Upper lobe of left lung (tissue), 6 donors: ENCODE data around the gene NPTN. TPM values are rescaled to one million over a fixed set of nuclear protein-coding genes. Genes with fewer than 3 reads are reported as not detected.

Source experiments
- ATAC-seq, 2 donors: fragments of 200-7000 bp; cut with Tn5 transposase; one replicate each; pipeline ENCODE4 v1.9.1; 2022; ENCODE audit warnings: mild to moderate bottlenecking in 2 of 2, moderate library complexity in 2 of 2; ENCODE audit not compliant: low FRiP score in 2 of 2
- DNase-seq, 2 donors: peaks; one replicate each; pipeline ENCODE4 v3.0.0-alpha.2; 2019 to 2020
- H3K27ac ChIP-seq, 4 donors: fragments of 200-600 bp; sonication (generic); one replicate each; pipeline ENCODE4 v1.5.1; 2016 to 2019
- H3K27me3 ChIP-seq, 4 donors: fragments of 200-600 bp; sonication (generic); one replicate each; pipeline ENCODE4 v1.5.1; 2017 to 2019
- H3K36me3 ChIP-seq, 4 donors: fragments of 200-600 bp; sonication (generic); one replicate each; pipeline ENCODE4 v1.5.1; 2016 to 2019
- H3K4me1 ChIP-seq, 4 donors: fragments of 200-600 bp; sonication (generic); one replicate each; pipeline ENCODE4 v1.5.1; 2018 to 2019
- H3K4me3 ChIP-seq, 4 donors: fragments of 200-600 bp; sonication (generic); one replicate each; pipeline ENCODE4 v1.5.1; 2017 to 2019; ENCODE audit warnings: mild to moderate bottlenecking in 2 of 4, moderate library complexity in 1 of 4
- H3K9me3 ChIP-seq, 4 donors: fragments of 200-600 bp; sonication (generic); one replicate each; pipeline ENCODE4 v1.5.1; 2018 to 2019
- CTCF ChIP-seq, 6 experiments: fragments of 450-650 bp in 4 of 6; fragments of 200-600 bp in 2 of 6; sonication (generic) in 2 of 6; IDR thresholded peaks; one replicate each; pipeline ENCODE4 v1.5.1; 2016 to 2019; ENCODE audit warnings: antibody characterized with exemption in 6 of 6
- EP300 ChIP-seq, 4 donors: sonication (generic); formaldehyde crosslinking; IDR thresholded peaks; one replicate each; pipeline ENCODE4 v1.5.1; 2017; ENCODE audit warnings: antibody characterized with exemption in 4 of 4, control low read depth in 2 of 4
- POLR2A ChIP-seq, 4 donors: fragments of 450-650 bp; IDR thresholded peaks; one replicate each; pipeline ENCODE4 v1.5.1; 2016 to 2017; ENCODE audit warnings: antibody characterized with exemption in 4 of 4, mild to moderate bottlenecking in 2 of 4
- POLR2AphosphoS5 ChIP-seq, 2 donors: sonication (generic); formaldehyde crosslinking; IDR thresholded peaks; one replicate each; pipeline ENCODE4 v1.5.1; 2017; ENCODE audit warnings: antibody characterized with exemption in 2 of 2
- WGBS, 2 donors: methylation state at CpG; one replicate each; pipeline ENCODE4 v1.1.5; 2017 to 2018; 5-methylcytosine and 5-hydroxymethylcytosine counted together
- total RNA-seq, 6 donors: library from RNA; depleted of rRNA in 4 of 6; stranded (reverse); fragments of >200 nt in 4 of 6; gene quantifications; one replicate each; pipeline versions ENCODE4 v1.1.0 to v1.2.1, GENCODE V29; 2016 to 2021
- donor health status: DM: no; HTN: no; CAD: no; lungs with moderate emphysema.
- donor health status: DM: no; HTN: yes; CAD: no; lungs with severe emphysema.

The NPTN gene
- total RNA-seq, 6 donors from 2014 or later, result 70.2 to 151 (median 108) TPM

- ATAC-seq (no peak), DNase-seq (no peak)
- TF ChIP-seq POLR2A (IDR thresholded peaks at IDR 0.05) (no peak), POLR2AphosphoS5 (IDR thresholded peaks at IDR 0.05) (no peak), CTCF (IDR thresholded peaks at IDR 0.05) (no peak), EP300 (IDR thresholded peaks at IDR 0.05) (no peak)
- H3K27me3 ChIP-seq, result peaks cover 0 to 10% (median 0%) of the 10 kb centered on the region in 4 donors
- H3K4me3 ChIP-seq, result no peak overlapping the region
- no peaks in the 10 kb centered on the region for H3K36me3 ChIP-seq
- H3K27ac ChIP-seq, result no peak overlapping the region
- H3K9me3 ChIP-seq, result no peaks in the 10 kb centered on the region
- WGBS, 2 donors, result 89 to 96% methylated on average over 2 of the region's 2 CpGs
- peaks cover 4 to 20% (median 17%) of the 10 kb centered on the region in 4 donors for H3K4me1 ChIP-seq
These were observed 47.4 kb upstream of the NPTN start for GRCh38 chr15:73680549-73680948.

GRCh38 chr15:73679964-73680363 lies 46.8 kb upstream of the NPTN start:
- DNase-seq, result no peak
- ATAC-seq, result no peak
- WGBS, 2 donors, result 91 to 93% methylated on average over 6 of the region's 6 CpGs
- no peaks in the 10 kb centered on the region for H3K9me3 ChIP-seq
- TF ChIP-seq POLR2AphosphoS5 (IDR thresholded peaks at IDR 0.05) (no peak), POLR2A (IDR thresholded peaks at IDR 0.05) (no peak), EP300 (IDR thresholded peaks at IDR 0.05) (no peak), CTCF (IDR thresholded peaks at IDR 0.05) (no peak)
- peaks cover 0 to 10% (median 0%) of the 10 kb centered on the region in 4 donors for H3K27me3 ChIP-seq
- no peaks in the 10 kb centered on the region for H3K36me3 ChIP-seq
- peaks cover 4 to 17% (median 13%) of the 10 kb centered on the region in 4 donors for H3K4me1 ChIP-seq
- no peak overlapping the region for H3K4me3 ChIP-seq
- no peak overlapping the region for H3K27ac ChIP-seq

GRCh38 chr15:73679180-73679579 lies 46.0 kb upstream of the NPTN start:
- H3K27ac ChIP-seq, result no peak overlapping the region
- peaks cover 0 to 2% (median 0%) of the 10 kb centered on the region in 4 donors for H3K27me3 ChIP-seq
- no peak overlapping the region for H3K4me3 ChIP-seq
- DNase-seq (no peak), ATAC-seq (no peak)
- peaks cover 4 to 9% (median 7%) of the 10 kb centered on the region in 4 donors for H3K4me1 ChIP-seq
- H3K36me3 ChIP-seq, result no peaks in the 10 kb centered on the region
- no peaks in the 10 kb centered on the region for H3K9me3 ChIP-seq
- TF ChIP-seq POLR2A (IDR thresholded peaks at IDR 0.05), result no peak
- WGBS, 2 donors, result 77 to 90% methylated on average over 3 of the region's 3 CpGs

- Histone ChIP-seq H3K27ac (no peak overlapping the region), H3K36me3 (no peaks in the 10 kb centered on the region), H3K27me3 (no peaks in the 10 kb centered on the region), H3K4me3 (no peak overlapping the region), H3K9me3 (no peaks in the 10 kb centered on the region), H3K4me1 (peaks cover under 1 to 3% (median 2%) of the 10 kb centered on the region in 4 donors)
- WGBS, 2 donors, result 54 to 68% methylated on average over 3 of the region's 3 CpGs
- TF ChIP-seq POLR2A (IDR thresholded peaks at IDR 0.05), result no peak
- TF ChIP-seq CTCF (IDR thresholded peaks at IDR 0.05), result no peak
- no peak for TF ChIP-seq EP300 (IDR thresholded peaks at IDR 0.05)
- no peak for TF ChIP-seq POLR2AphosphoS5 (IDR thresholded peaks at IDR 0.05)
- ATAC-seq, result no peak
- DNase-seq, result no peak
These were observed 45.3 kb upstream of the NPTN start for GRCh38 chr15:73678498-73678897.

- H3K4me1 ChIP-seq, result no peaks in the 10 kb centered on the region
- no peak overlapping the region for H3K27ac ChIP-seq
- 52 to 62% methylated on average over 2 of the region's 2 CpGs for WGBS, 2 donors
These were observed 44.5 kb upstream of the NPTN start for GRCh38 chr15:73677733-73678132.

More at GRCh38 chr15:73677733-73678132, 44.5 kb upstream of the NPTN start:
- H3K27me3 ChIP-seq, result no peaks in the 10 kb centered on the region
- no peak overlapping the region for H3K4me3 ChIP-seq
- H3K36me3 ChIP-seq, result no peaks in the 10 kb centered on the region
- ATAC-seq (no peak), DNase-seq (no peak)
- no peaks in the 10 kb centered on the region for H3K9me3 ChIP-seq
- TF ChIP-seq CTCF (IDR thresholded peaks at IDR 0.05), result no peak
- TF ChIP-seq POLR2A (IDR thresholded peaks at IDR 0.05), result no peak
- TF ChIP-seq POLR2AphosphoS5 (IDR thresholded peaks at IDR 0.05), result no peak
- no peak for TF ChIP-seq EP300 (IDR thresholded peaks at IDR 0.05)
